Endothelial cell (in vitro differentiated cells): ENCODE data around the gene DUSP2. TPM values are rescaled to one million over a fixed set of nuclear protein-coding genes. Genes with fewer than 3 reads are reported as not detected.

Experiments
- DNase-seq: peaks from one replicate; pipeline ENCODE4 v3.0.0; 2021; ENCODE audit warnings: low spot score
- H3K27ac Mint-ChIP-seq: one replicate; pipeline ENCODE4 v1.8.0; 2021; ENCODE audit warnings: mixed read lengths, inconsistent platforms; ENCODE audit not compliant: unreplicated experiment
- H3K27me3 Mint-ChIP-seq: one replicate; pipeline ENCODE4 v1.8.0; 2021; ENCODE audit warnings: mild to moderate bottlenecking, moderate library complexity, mixed read lengths, inconsistent platforms; ENCODE audit not compliant: unreplicated experiment
- H3K36me3 Mint-ChIP-seq: one replicate; pipeline ENCODE4 v1.8.0; 2021; ENCODE audit warnings: mild to moderate bottlenecking, low read depth, mixed read lengths, inconsistent platforms; ENCODE audit not compliant: unreplicated experiment
- H3K4me1 Mint-ChIP-seq: one replicate; pipeline ENCODE4 v1.8.0; 2021; ENCODE audit warnings: mild to moderate bottlenecking, mixed read lengths, inconsistent platforms; ENCODE audit not compliant: unreplicated experiment
- H3K4me3 Mint-ChIP-seq: one replicate; pipeline ENCODE4 v1.8.0; 2021; ENCODE audit warnings: mild to moderate bottlenecking, mixed read lengths, inconsistent platforms; ENCODE audit not compliant: unreplicated experiment
- H3K9me3 Mint-ChIP-seq: one replicate; pipeline ENCODE4 v1.8.0; 2021; ENCODE audit warnings: mixed read lengths, inconsistent platforms; ENCODE audit not compliant: unreplicated experiment
- CTCF ChIP-seq: fragments of 200-600 bp; sonication (generic); IDR thresholded peaks from one replicate; pipeline ENCODE4 v1.5.0; 2021; ENCODE audit warnings: antibody characterized with exemption; ENCODE audit not compliant: unreplicated experiment
- total RNA-seq: library from RNA; stranded (reverse); fragmentation: NEBNext Ultra II Directional; extraction: Animal tissue kit (Norgen Biotek cat#: 25700); gene quantifications from one replicate; pipeline ENCODE4 v1.2.1, GENCODE V29; 2021; ENCODE audit not compliant: unreplicated experiment

Gene DUSP2
- total RNA-seq, 1 donor from 2014 or later = not detected

- no peak for TF ChIP-seq CTCF
- Mint-ChIP-seq H3K4me3 (no peak overlapping the region), H3K27ac (peak overlapping the region; percentile 49), H3K4me1 (peaks cover 7% of the 10 kb centered on the region), H3K27me3 (peaks cover 5% of the 10 kb centered on the region), H3K9me3 (no peaks in the 10 kb centered on the region), H3K36me3 (no peaks in the 10 kb centered on the region)
- no peak for DNase-seq
These were observed 6.5 kb upstream of the DUSP2 start for GRCh38 chr2:96151595-96152303.

GRCh38 chr2:96150791-96151594 is 5.8 kb upstream of the DUSP2 start:
- no peak overlapping the region for H3K4me3 Mint-ChIP-seq
- H3K9me3 Mint-ChIP-seq = no peaks in the 10 kb centered on the region
- no peak for DNase-seq
- H3K27me3 Mint-ChIP-seq = peaks cover 9% of the 10 kb centered on the region
- H3K4me1 Mint-ChIP-seq = peaks cover 7% of the 10 kb centered on the region
- no peak overlapping the region for H3K27ac Mint-ChIP-seq
- TF ChIP-seq CTCF = no peak
- H3K36me3 Mint-ChIP-seq = no peaks in the 10 kb centered on the region

- no peaks in the 10 kb centered on the region for H3K9me3 Mint-ChIP-seq
- no peaks in the 10 kb centered on the region for H3K36me3 Mint-ChIP-seq
- TF ChIP-seq CTCF = no peak
- H3K27me3 Mint-ChIP-seq = peaks cover 9% of the 10 kb centered on the region
- no peak for DNase-seq
- H3K27ac Mint-ChIP-seq = no peak overlapping the region
- peaks cover 10% of the 10 kb centered on the region for H3K4me1 Mint-ChIP-seq
- no peak overlapping the region for H3K4me3 Mint-ChIP-seq
These were observed 4.9 kb upstream of the DUSP2 start for GRCh38 chr2:96150007-96150640.

- peak; percentile 57 for DNase-seq
- no peaks in the 10 kb centered on the region for H3K36me3 Mint-ChIP-seq
- peaks cover 13% of the 10 kb centered on the region for H3K27me3 Mint-ChIP-seq
- H3K4me3 Mint-ChIP-seq = no peak overlapping the region
- H3K4me1 Mint-ChIP-seq = peaks cover 14% of the 10 kb centered on the region
- TF ChIP-seq CTCF = no peak
- H3K27ac Mint-ChIP-seq = no peak overlapping the region
- no peaks in the 10 kb centered on the region for H3K9me3 Mint-ChIP-seq
These were observed 3.4 kb upstream of the DUSP2 start for GRCh38 chr2:96148410-96149217.
